ENCODE data around the gene ANKRD36B.
"Not testable (repeated sequence)": the region's sequence is repeated elsewhere in the genome, so short reads cannot be mapped to it uniquely, and the experiment has no call there.

GRCh38 chr2:97615746-97616145 lies 26.1 kb upstream of the ANKRD36B start:
- TF ChIP-seq CTCF (optimal IDR thresholded peaks at IDR 0.05 in 1 of 3, IDR thresholded peaks at IDR 0.05 in 1 of 3, conservative IDR thresholded peaks at IDR 0.05 in 1 of 3; ENCODE audit: extremely low read depth in 1 of 3, insufficient read depth in 2 of 3, low read length in 3 of 3); EZH2 (IDR thresholded peaks at IDR 0.05; ENCODE audit: low read length): not testable (repeated sequence)

Data from keratinocyte (primary cell).